Measurements from ENCODE around the gene IFFO2. TPM values are rescaled to one million over a fixed set of nuclear protein-coding genes. Genes with fewer than 3 reads are reported as not detected.

IFFO2 gene
- total and polyA plus RNA-seq, 2 of the 13 experiments (the other 11 are each of a cell fraction or from before 2014, with no cell fraction given): 7.3 to 16.7 TPM

- no peak for TF ChIP-seq ZNF318 (CRISPR knock-in tag; IDR thresholded peaks at IDR 0.05)
- TF ChIP-seq ZNF609 (CRISPR knock-in tag; IDR thresholded peaks at IDR 0.05; ENCODE audit: borderline replicate concordance): no peak
- peak; percentile 76; the same call in 1 of the 2 replicates for TF ChIP-seq HNRNPL (IDR thresholded peaks at IDR 0.05; ENCODE audit: low read depth, low read length)
- TF ChIP-seq ZNF629 (CRISPR knock-in tag; conservative IDR thresholded peaks at IDR 0.05): peak; percentile 98
- TF ChIP-seq SAFB2 (CRISPR knock-in tag; IDR thresholded peaks at IDR 0.05; ENCODE audit: borderline replicate concordance, low read depth): 0 out of 2 replicates have a peak, but pooled peaks have one; percentile 6
- 0 out of 2 replicates have a peak, but pooled peaks have one; percentile 35 for TF ChIP-seq ZNF30 (CRISPR knock-in tag; IDR thresholded peaks at IDR 0.05)
- TF ChIP-seq PAWR (CRISPR knock-in tag; IDR thresholded peaks at IDR 0.05; ENCODE audit: borderline replicate concordance): no peak
- TF ChIP-seq GTF3A (CRISPR knock-in tag; conservative IDR thresholded peaks at IDR 0.05): peak; percentile 88; the same call in 1 of the 2 replicates
- TF ChIP-seq ZNF747 (CRISPR knock-in tag; IDR thresholded peaks at IDR 0.05; ENCODE audit: borderline replicate concordance): 0 out of 2 replicates have a peak, but pooled peaks have one; percentile 8
- TF ChIP-seq ZNF333 (CRISPR knock-in tag; IDR thresholded peaks at IDR 0.05; ENCODE audit: borderline replicate concordance): no peak
- no peak for TF ChIP-seq PREB (CRISPR knock-in tag; IDR thresholded peaks at IDR 0.05)
- no peak for TF ChIP-seq ZNF777 (CRISPR knock-in tag; IDR thresholded peaks at IDR 0.05)
These were observed 8.2 kb downstream of the IFFO2 start (continued) for GRCh38 chr1:18948048-18948912.
